A673 (cell line): ENCODE results near the gene CNTN5.

Source experiments
- EZH2 ChIP-seq: fragments of 200-600 bp; sonication (generic); IDR thresholded peaks from 2 replicates; pipeline ENCODE4 v1.6.1; 2017; ENCODE audit warnings: borderline replicate concordance, low read depth, mild to moderate bottlenecking, mixed read lengths, antibody characterized with exemption, low read length; ENCODE audit not compliant: poor library complexity, severe bottlenecking
- TF ChIP-seq, protein P1 (sequence below): fragments of 300-800, 200-600 bp; sonication (generic); conservative IDR thresholded peaks from 2 replicates; pipeline ENCODE4 v1.5.1; 2017; ENCODE audit warnings: low read depth, mild to moderate bottlenecking, antibody characterized with exemption, low read length, moderate library complexity, mixed read lengths

GRCh38 chr11:99241066-99241465, 220.3 kb downstream of the CNTN5 start:
- TF ChIP-seq EZH2 = no peak
- TF ChIP-seq, protein P1, sequence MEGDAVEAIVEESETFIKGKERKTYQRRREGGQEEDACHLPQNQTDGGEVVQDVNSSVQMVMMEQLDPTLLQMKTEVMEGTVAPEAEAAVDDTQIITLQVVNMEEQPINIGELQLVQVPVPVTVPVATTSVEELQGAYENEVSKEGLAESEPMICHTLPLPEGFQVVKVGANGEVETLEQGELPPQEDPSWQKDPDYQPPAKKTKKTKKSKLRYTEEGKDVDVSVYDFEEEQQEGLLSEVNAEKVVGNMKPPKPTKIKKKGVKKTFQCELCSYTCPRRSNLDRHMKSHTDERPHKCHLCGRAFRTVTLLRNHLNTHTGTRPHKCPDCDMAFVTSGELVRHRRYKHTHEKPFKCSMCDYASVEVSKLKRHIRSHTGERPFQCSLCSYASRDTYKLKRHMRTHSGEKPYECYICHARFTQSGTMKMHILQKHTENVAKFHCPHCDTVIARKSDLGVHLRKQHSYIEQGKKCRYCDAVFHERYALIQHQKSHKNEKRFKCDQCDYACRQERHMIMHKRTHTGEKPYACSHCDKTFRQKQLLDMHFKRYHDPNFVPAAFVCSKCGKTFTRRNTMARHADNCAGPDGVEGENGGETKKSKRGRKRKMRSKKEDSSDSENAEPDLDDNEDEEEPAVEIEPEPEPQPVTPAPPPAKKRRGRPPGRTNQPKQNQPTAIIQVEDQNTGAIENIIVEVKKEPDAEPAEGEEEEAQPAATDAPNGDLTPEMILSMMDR = no peak
